NCI-H2227 treated with DMSO at 0.1 percent for 48 hours (cell line): ENCODE results near the gene ZBED6.
"Not testable (repeated sequence)": the region's sequence is repeated elsewhere in the genome, so short reads cannot be mapped to it uniquely, and the experiment has no call there.

Experiments
- DNase-seq: peaks from one replicate; lab custom pipeline; 2025; lab: John Stamatoyannopoulos, UW

ZBED6 gene, protein sequence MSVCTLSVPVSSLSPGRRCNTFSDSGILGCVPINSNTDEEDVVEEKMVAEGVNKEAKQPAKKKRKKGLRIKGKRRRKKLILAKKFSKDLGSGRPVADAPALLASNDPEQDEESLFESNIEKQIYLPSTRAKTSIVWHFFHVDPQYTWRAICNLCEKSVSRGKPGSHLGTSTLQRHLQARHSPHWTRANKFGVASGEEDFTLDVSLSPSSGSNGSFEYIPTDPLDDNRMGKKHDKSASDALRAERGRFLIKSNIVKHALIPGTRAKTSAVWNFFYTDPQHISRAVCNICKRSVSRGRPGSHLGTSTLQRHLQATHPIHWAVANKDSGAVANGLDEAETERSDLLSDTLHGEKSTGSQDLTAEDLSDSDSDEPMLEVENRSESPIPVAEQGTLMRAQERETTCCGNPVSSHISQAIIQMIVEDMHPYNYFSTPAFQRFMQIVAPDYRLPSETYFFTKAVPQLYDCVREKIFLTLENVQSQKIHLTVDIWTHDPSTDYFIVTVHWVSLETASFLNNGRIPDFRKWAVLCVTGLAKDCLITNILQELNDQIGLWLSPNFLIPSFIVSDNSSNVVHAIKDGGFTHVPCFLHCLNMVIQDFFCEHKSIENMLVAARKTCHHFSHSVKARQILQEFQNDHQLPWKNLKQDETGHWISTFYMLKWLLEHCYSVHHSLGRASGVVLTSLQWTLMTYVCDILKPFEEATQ (N-terminal part only)

DNA sequence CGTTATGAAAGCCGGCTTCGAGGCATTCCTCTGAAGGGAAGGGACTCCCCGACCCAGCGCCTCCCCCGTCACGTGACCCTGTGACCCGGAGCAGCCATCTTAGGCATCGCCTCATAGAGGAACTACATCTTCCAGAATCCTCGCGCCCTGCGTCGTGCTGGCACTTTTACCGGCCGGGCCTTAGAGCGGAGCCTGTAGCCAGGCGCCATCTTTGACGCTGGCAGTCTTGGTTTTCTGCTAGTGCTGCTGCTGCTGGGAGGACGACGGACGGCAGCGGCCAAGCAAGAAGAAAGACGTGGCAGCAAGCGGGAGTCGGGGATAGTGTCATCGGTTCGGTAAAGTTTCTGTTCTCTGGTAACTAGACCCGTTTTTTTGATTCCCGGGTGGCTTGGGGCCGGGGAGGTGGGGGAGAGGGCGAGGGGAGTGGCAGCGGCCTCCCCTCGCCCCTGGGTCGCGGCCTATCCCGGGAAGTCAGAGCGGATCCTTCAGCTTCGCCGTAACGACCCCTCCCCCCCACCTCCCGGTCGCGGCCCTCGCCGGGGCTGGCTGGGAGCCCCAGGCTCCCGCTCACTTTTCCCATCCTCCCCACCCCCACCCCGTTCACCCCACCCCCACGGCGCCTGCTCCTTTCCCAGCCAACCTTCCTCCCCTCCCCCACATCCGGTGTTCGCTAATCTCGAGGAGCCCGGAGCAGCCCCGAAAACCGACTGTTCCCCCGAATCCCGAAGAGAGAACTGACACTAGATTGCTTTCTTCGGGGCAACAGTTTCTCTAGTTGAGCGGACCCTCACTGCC lies at the start of gene ZBED6, which contains the start of gene ZC3H11A:
TSS of gene ZBED6 (plus strand) at position 183 of the 795 bp plus-strand sequence. CDS start 1,900 bp downstream, outside the sequence.
TSS of gene ZC3H11A (plus strand) at position 183 of the 795 bp plus-strand sequence. CDS start 21,448 bp downstream, outside the sequence.
- peak; percentile 96 for DNase-seq

DNA sequence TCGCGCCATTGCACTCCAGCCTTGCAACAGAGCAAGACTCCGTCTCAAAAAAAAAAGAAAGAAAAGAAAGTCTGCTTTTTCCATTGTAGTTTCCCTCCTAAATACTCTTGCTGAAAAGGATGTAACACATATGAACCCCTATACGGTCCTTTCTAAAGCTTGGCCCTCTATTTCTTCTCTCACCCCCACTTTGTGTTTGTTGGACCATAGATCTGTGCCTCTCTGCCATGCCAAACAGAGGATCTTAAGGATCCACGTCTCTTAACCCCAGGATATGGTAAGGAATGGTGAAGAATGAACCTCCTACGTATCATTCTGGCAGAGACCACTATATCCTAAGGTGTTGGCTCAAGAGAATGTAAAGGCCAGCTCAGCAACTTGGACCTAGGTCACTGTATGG lies 49.1 kb upstream of the ZBED6 start:
- no peak for DNase-seq

DNA sequence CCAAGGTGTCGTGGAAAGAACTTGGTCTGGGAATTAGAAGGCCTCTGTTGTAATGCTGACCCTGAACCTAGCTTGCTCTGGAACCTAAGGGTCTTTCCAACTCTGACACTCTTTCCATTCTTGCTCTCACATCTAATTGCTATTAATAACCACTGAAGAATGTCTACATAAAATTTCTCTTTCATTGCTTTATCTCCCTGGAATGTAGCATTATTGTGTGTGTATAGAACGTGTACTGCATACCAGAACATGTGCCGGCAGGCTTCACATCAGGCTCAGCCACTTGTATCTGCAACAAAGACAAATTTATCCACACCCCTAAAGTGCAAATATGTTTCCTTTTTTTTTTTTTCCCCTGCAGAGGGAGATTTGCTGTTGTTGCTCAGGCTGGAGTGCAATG lies 44.4 kb upstream of the ZBED6 start:
- no peak for DNase-seq

DNA sequence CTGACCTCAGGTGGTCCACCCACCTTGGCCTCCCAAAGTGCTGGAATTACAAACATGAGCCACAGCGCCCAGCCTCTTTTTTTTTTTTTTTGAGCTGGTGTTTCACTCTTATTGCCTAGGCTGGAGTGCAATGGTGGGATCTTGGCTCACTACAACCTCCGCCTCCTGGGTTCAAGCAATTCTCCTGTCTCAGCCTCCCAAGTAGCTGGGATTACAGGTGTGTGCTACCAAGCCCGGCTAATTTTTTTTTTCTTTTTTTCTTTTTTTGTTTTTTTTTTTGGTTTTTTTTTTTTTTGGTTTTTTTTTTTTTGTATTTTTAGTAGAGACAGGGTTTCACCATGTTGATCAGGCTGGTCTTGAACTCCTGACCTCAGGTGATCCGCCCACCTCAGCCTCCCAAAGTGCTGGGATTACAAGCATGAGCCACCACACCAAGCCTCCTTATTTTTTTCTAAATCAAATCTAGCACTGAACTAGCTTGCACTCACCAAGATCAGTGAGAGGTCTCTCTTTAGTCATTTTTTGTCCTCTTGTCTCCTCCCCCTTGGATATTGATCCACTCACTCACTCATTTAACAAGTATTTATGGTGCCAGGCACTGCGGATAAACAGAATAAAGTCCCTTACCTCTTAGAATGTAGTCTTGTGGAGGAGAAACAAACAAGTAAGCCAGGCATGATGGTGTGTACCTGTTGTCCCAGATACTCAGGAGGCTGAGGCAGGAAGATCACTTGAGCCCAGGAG lies 43.6 kb upstream of the ZBED6 start:
- not testable (repeated sequence) for DNase-seq

DNA sequence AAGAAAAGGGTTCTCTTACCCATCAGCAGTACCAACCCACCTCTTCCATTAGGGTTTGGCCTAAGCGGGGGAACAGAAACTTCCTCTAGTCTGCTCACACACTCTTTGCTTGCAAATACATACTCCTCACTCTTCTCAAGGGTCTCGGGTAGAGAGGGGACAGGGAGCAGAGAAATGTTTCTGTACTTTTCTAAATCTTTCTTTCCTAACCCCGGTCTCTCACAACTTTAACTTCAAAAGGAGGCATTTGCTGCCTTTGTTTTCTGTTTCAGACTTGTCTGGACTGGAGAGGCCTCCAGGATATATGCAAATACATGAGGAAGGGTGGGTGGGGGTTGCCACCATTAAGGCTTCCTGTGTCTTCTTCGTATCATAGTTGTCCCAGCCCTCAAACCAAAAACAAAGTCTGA lies 41.0 kb upstream of the ZBED6 start:
- DNase-seq, result no peak

DNA sequence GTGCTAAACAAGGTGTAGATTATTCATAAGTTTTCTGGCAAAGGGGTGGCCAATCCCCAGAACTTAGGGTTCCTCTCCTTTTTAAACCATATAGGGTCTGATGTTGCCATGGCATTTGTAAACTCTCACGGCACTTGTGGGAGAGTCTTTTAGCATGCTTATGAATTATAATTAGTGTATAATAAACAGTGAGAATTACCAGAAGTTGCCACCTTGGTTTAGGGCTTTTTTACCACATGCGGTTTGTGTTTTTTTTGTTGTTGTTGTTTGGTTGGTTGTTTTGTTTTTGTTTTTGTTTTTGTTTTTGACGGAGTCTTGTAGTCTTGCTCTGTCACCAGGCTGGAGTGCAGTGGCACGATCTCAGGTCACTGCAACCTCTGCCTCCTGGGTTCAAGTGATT lies 39.4 kb upstream of the ZBED6 start:
- DNase-seq, result no peak

DNA sequence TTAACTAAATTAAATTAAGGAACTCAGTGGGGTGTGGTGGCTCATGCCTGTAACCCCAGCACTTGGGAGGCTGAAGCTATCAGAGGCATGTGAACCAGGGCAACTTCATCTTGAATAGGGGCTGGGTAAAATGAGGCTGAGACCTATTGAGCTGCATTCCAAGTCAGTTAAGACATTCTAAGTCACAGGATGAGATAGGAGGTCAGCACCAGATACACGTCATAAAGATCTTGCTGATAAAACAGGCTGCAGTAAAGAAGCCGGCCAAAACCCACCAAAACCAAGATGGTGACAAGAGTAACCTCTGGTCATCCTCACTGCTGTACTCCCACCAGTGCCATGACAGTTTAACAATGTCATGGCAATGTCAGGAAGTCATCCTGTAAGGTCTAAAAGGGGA lies 36.7 kb upstream of the ZBED6 start:
- DNase-seq, result not testable (repeated sequence)

DNA sequence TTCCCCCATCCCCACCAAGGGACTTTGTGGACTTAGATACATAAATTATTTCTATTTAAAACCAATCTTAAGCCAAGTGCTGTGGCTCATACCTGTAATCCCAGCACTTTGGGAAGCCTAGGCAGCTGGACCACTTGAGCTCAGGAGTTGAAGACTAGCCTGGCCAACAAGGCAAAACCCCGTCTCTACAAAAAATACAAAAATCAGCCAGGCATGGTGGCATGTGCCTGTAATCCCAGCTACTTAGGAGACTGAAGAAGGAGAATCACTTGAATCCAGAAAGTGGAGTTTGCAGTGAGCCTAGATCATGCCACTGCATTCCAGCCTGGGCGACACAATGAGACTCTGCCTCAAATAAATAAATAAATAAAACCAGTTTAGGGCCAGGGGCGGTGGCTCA lies 34.9 kb upstream of the ZBED6 start:
- DNase-seq, result no peak

DNA sequence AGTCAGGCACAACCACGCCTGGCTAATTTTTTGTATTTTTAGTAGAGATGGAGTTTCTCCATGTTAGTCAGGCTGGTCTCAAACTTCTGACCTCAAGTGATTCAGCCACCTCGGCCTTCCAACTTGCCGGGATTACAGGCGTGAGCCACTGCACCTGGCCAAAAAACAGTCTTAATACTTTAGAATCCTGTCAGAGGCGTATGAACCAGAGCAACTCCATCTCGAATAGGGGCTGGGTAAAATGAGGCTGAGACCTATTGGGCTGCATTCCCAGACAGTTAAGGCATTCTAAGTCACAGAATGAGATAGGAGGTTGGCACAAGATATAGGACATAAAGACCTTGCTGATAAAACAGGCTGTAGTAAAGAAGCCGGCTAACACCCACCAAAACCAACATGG lies 33.5 kb upstream of the ZBED6 start:
- DNase-seq, result not testable (repeated sequence)

DNA sequence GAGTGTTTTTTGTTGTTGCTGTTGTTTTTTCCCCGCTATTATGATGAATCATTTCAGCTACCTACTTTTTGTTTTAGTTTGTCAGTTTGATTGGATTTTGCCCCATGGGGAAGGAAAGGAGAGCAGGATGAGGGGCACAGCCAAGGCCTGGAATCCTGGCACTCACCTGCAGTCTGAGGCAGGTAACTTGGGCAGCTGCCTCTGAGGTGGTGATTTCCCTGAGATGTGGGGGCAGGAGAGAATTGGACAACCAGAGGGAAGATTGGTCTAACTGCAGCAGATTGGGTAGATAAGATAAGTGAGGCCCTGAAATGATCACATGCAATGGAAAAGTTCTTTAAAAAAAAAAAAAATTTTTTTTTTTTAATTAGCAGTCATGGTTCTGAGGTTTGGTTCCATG lies 31.9 kb upstream of the ZBED6 start:
- DNase-seq, result no peak

DNA sequence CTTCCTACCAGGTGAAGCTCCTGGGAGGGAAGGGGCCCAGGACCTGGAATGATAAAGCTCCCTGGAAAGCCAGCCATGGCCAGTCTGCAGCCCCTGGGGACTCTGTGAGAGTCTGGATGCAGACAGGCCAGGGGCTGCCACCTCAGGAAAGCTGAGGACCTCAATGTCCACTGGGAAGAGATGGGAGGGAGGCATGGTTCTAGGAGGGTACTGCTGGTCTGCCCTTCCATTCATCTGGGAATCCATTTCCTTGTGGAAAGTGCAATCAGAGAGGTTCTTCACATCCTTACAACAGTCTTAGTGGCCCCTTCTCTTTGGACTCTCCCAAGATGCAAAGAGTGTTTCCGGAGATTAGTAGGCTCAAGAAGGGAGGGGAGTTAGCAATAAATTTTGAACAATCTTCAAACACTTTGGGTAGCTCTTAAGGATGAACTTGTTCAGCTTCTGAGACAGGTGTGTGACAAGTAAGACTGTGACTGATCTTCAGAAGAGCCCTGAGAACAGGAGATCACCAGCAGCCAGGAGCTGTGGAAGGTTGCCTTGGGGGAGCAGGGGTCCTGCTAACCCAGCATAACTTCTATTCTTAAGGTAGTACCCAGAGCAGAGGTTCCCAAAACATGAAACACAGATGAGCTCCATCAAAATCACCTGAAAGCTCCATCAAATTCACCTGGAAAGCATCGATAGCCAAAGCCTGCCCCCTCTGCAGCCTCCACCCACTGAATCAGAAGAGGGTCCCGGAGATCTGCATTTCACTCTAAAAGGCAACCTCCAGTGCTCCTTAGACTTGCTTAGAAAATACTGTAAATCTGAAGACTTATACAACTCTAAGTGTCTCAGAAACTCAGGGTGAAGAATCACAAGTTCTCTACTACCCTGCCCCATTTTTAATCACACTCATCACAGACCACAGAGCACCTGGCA lies 31.1 kb upstream of the ZBED6 start:
- no peak for DNase-seq

DNA sequence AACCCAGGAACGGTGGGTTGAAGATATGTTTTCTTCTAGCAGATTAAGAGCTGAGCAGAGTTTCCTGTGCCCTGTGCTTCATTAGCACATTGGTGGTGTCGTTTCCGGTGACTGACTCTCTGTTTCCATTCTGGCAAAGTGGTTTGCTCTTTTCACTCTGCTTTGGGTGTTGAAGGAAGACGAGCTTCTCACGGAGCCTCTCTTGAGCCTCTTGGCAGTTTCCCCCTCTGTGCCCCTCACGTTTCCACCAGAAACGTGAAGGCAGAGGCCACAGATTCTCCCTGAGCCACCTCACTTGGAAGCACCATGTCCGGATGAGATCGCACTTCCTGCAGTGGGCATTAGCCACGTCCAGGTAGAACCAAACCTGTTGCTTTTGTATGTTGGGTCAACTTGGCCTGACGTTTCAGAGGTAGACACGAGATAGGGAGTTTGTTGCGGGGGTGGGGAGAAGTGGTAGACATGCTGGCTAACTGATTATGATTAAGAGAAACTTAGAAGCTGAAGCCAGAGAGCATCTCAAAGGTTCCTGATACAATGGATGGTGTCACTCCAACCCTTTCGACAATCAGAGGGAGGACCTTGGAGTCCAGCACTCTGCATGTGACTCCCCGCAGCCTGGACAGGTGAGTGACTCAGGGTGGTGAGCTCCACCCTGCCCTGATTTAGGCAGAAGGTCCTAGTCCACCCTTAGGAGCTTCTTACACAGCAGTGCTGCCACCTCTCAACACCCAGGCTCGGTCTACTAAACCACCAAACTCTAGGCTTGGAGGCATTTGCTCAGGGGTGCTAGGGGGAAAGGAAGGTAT lies 30.2 kb upstream of the ZBED6 start, which contains the start of gene LAX1:
TSS of gene LAX1 (plus strand) at position 155 of the 809 bp plus-strand sequence. CDS start at position 538, 383 bp downstream.
- no peak for DNase-seq

DNA sequence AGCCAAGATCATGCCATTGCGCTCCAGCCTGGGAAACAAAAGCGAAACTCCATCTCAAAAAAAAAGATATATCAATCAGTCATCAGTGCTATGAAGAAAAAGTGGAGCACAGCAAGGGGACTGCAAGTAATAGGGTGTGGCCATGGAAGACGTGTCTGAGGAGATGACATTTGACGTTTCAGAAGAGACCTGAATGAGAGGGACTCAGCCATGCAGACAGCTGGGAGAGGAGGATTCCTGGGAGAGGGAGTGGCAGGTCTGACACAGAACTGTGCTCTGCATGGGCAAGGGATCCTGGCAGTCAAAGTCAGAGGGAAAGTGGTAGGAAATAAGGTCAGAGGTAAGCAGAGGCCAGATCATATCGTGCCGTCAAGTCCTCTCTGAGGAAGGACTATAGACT lies 27.2 kb upstream of the ZBED6 start:
- no peak for DNase-seq

DNA sequence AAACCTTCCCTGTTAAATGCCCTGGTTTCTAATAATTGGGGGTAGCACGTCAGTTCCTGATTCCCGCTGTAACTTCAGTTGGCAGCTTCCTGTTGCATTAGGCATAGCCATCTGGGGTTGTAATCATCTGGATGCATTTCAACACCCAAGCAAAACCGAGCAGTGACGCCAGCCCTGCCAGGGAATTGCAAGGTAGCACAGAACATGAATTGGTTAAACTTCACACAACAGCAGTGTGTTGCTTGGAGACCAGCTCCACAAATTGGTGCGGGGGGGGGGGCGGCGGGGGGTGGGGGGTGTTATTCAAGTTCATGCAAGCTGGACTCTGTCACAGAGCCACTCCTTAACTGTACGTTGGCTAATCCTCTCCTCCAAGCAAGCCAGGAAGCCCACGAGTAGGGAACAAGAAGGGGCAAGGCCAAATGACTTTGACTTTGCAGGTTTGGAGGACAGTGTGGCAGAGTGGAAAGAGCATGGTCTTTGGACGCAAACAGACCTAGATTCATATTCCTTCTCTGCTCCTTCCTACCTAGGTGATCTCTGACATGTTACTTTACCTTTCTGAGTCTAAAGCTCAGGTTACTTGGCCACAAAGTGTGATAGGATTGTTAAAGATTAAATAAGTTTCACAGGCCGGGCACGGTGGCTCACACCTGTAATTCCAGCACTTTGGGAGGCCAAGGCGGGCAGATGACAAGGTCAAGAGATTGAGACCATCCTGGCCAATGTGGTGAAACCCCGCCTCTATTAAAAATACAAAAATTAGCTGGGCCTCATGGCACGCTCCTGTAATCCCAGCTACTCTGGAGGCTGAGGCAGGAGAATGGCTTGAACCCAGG lies 25.7 kb upstream of the ZBED6 start:
- DNase-seq, result no peak

DNA sequence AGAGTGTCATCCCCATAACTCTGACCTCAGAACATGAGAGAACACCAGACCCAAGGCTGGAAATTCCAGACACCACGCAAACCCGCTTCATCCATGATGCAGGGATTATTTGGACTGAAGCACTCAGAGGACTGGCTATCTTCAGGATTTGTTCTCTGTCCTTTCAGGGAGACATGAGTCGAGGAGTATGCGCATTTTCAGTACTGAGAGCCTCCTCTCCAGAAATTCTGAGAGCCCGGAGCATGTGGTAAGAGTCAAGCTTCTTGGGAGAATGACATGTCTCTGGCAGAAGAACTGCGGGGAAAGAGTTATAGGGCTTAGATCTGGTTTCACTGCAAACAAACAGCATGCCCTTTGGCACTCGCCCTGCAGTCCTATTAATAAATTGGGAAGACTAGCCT lies 23.5 kb upstream of the ZBED6 start:
- no peak for DNase-seq

DNA sequence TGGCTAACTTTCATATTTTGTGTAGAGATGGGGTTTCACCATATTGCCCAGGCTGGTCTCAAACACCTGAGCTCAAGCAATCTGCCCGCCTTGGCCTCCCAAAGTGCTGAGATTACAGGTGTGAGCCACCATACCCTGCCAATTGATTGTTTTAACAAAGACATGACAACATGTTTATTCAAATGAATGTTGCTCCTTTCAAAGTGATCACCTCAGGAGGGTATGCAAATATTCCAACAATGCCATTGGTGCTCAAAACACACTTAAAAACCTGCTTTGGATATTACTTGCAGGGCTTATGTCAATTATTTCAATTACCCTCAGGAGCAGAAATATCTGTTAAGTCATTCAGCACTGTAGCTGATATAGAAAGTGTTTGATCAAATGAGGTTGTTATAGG lies 22.6 kb upstream of the ZBED6 start:
- DNase-seq, result no peak

DNA sequence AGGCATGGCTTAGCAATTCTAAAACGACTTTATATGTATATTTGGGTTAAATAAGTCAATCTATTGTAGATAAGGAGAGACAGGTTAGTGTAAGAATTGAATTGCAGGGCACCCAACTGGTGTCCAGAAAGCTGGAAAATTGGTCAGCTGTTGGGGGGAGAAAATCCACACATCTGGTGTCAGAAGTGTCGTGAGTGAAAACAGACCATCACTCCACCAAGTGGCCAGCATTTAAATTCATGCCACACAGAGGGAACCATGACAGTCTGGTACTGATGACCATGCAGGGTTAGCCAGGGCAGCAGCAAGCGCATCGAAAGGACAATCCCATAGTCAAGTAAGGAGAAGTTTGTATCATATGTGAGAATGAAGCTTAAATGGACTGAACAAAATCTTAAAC lies 18.8 kb upstream of the ZBED6 start:
- DNase-seq, result no peak

DNA sequence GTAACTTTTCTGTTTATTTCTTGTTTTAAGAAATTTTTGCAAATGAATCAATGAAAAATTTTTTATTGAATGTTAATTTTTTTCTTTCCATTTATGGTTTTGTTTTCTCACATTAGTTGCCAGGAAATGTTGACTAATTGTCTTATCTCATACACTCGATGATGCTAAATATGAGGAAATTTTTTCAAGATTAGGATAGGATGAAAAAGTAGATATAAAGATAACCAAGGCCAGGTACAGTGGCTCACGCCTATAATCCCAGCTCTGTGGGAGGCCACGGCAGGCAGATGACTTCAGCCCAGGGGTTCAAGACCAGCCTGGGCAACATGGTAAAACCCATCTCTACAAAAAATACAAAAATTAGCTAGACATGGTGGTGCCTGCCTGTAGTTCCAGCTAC lies 17.8 kb upstream of the ZBED6 start:
- no peak for DNase-seq

DNA sequence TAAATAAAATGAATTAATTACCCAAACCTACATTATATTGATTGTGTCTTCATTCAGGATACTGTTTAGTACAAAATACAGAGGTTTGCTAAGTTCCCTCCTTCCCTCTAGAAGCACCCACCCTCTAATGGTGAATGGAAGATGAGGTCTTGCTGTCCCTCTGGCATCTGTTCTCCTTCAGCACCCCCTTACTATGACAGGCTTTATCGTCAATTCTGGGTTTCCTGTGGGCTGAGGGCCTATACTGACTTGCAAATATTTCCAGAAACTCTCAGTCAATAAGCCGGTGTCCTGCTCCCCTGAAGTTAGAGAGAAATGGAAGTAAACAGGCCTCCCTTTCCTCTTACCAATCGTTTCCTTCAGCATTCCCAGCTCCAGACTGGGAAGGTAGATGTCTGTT lies 17.3 kb upstream of the ZBED6 start:
- no peak for DNase-seq
